OCI-LY7 (cell line): ENCODE measurements around the gene P4HA3. TPM values are rescaled to one million over a fixed set of nuclear protein-coding genes. Genes with fewer than 3 reads are reported as not detected.

ENCODE experiments used
- BruUV-seq: library from RNA; stranded (reverse); fragments of 400-500 nt; replicated peaks from 2 replicates; lab custom pipeline; 2021; lab: Mats Ljungman, UMichigan
- CTCF ChIA-PET: fragments of 300-600 bp; sonication (Branson Sonifier 250); formaldehyde crosslinking; loops from one replicate; lab custom pipeline; 2022; ENCODE audit warnings: antibody characterized with exemption; ENCODE audit not compliant: unreplicated experiment; lab: Charles Lee
- POLR2A ChIA-PET: fragments of 300-600 bp; sonication (Branson Sonifier 250); formaldehyde crosslinking; loops from one replicate; lab custom pipeline; 2022; ENCODE audit warnings: antibody characterized with exemption; lab: Charles Lee
- DNase-seq: peaks from one replicate; pipeline ENCODE4 v3.0.0-alpha.2; 2015; ENCODE audit warnings: low spot score
- H2AFZ ChIP-seq: fragments of 200-600 bp; sonication (generic), shearing (Covaris generic); 2 replicates; pipeline ENCODE4 v1.6.1; 2014; ENCODE audit warnings: mild to moderate bottlenecking, antibody characterized with exemption, low read length, moderate library complexity
- H3K27ac ChIP-seq: fragments of 200-600 bp; sonication (generic); 2 replicates; pipeline ENCODE4 v1.5.1; 2014; ENCODE audit warnings: mixed run types, low read depth, mild to moderate bottlenecking, moderate library complexity, low read length, inconsistent platforms; ENCODE audit not compliant: poor library complexity, severe bottlenecking
- H3K36me3 ChIP-seq: fragments of 200-600 bp; sonication (generic); 2 replicates; pipeline ENCODE4 v1.6.1; 2014; ENCODE audit warnings: mild to moderate bottlenecking, antibody characterized with exemption, low read length, moderate library complexity, mixed read lengths; ENCODE audit not compliant: insufficient read depth
- H3K4me1 ChIP-seq: fragments of 200-600 bp; sonication (generic); 2 replicates; pipeline ENCODE4 v1.5.1; 2014; ENCODE audit warnings: mild to moderate bottlenecking, low read length; ENCODE audit not compliant: insufficient read depth, poor library complexity, severe bottlenecking
- H3K4me2 ChIP-seq: fragments of 200-600 bp; sonication (generic); 2 replicates; pipeline ENCODE4 v1.6.1; 2014; ENCODE audit warnings: mild to moderate bottlenecking, low read length
- H3K4me3 ChIP-seq: fragments of 200-600 bp; sonication (generic); 2 replicates; pipeline ENCODE4 v1.5.1; 2014; ENCODE audit warnings: mild to moderate bottlenecking, low read depth, low read length; ENCODE audit not compliant: poor library complexity, severe bottlenecking
- H3K79me2 ChIP-seq: fragments of 200-600 bp; sonication (generic); 2 replicates; pipeline ENCODE4 v1.6.1; 2016; ENCODE audit warnings: low read depth, mild to moderate bottlenecking, low read length, moderate library complexity, mixed read lengths; ENCODE audit not compliant: insufficient read depth
- H3K9me2 ChIP-seq: fragments of 200-600 bp; sonication (generic); 2 replicates; pipeline ENCODE4 v1.6.1; 2016; ENCODE audit warnings: mild to moderate bottlenecking, low read length, mixed read lengths; ENCODE audit not compliant: insufficient read depth
- H3K9me3 ChIP-seq: fragments of 200-600 bp; sonication (generic); 2 replicates; pipeline ENCODE4 v1.6.1; 2014; ENCODE audit warnings: mild to moderate bottlenecking, mixed run types, low read length, mixed read lengths
- H4K20me1 ChIP-seq: fragments of 200-600 bp; sonication (generic); 2 replicates; pipeline ENCODE4 v1.6.1; 2014; ENCODE audit warnings: mild to moderate bottlenecking, antibody characterized with exemption, low read length, moderate library complexity, mixed read lengths; ENCODE audit not compliant: insufficient read depth
- EZH2phosphoT487 ChIP-seq: fragments of 200-600 bp; sonication (generic); IDR thresholded peaks from 2 replicates; pipeline ENCODE4 v1.6.1; 2018; ENCODE audit warnings: low read depth, borderline replicate concordance, mild to moderate bottlenecking, mixed run types, antibody characterized with exemption, low read length, moderate library complexity, mixed read lengths
- intact Hi-C: fragments of 100-400 bp; cut with micrococcal nuclease; formaldehyde crosslinking; loops from one replicate; pipeline ENCODE4 v1.10.0; 2022; ENCODE audit not compliant: unreplicated experiment
- total RNA-seq, 2 experiments: library from RNA; depleted of rRNA in 1 of 2; stranded (reverse); fragments of >200 nt in 1 of 2; shearing (Covaris generic) in 1 of 2; gene quantifications; 2 replicates each; pipeline ENCODE4 v1.2.3, GENCODE V29; 2014 to 2022
- TF ChIP-seq, protein P1 (sequence below): fragments of 200-600 bp; sonication (generic); conservative IDR thresholded peaks from 2 replicates; pipeline ENCODE4 v1.5.1; 2014; ENCODE audit warnings: mild to moderate bottlenecking, antibody characterized with exemption, low read length, moderate library complexity, mixed read lengths

The P4HA3 gene
- total RNA-seq, 2 experiments from 2014 or later: not detected

DNA sequence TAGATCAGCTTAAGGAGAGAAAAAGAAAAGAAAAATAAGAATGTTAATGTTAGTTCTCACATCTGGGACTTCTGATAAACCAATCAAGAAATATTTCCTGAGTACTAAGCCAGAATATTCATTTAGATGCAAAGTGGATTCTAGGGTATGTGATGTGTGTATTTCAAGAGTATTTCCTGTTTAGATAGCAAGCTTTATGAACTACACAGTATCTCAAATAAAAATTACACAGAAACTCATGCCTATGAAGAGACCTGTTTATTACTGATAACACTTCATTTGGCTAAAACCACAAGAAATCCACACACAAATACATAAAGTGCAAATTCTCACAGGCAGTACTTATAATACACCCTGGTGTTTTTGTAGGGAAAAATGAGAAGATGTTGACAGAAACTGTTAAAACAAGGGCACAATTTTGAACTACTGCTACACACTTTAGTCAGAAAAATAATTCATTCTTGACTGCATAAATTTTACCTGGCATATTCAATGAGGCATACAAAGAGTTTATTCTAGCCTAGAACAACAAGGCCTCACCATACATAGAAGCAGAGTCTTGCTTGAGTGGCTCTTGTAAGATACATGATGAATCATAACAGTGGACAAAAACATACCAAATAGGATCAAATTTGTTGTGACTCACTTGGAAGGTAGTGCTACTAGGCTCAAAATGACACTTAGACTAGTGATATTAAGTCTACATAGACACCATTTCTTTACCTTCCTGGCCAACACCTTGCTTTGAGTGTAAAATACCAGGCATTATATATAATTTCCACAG, 18.8 kb upstream of the P4HA3 start:
- no peaks in the 10 kb centered on the region for H3K79me2 ChIP-seq
- H3K4me1 ChIP-seq: no peaks in the 10 kb centered on the region
- ChIA-PET CTCF (no interaction called here), POLR2A (interaction anchor here (0.5 kb wide), 1 partner anchor 98 kb away, joined by 3 read pairs; no protein-coding TSS in a partner anchor)
- no peaks in the 10 kb centered on the region for H4K20me1 ChIP-seq
- TF ChIP-seq, protein P1, sequence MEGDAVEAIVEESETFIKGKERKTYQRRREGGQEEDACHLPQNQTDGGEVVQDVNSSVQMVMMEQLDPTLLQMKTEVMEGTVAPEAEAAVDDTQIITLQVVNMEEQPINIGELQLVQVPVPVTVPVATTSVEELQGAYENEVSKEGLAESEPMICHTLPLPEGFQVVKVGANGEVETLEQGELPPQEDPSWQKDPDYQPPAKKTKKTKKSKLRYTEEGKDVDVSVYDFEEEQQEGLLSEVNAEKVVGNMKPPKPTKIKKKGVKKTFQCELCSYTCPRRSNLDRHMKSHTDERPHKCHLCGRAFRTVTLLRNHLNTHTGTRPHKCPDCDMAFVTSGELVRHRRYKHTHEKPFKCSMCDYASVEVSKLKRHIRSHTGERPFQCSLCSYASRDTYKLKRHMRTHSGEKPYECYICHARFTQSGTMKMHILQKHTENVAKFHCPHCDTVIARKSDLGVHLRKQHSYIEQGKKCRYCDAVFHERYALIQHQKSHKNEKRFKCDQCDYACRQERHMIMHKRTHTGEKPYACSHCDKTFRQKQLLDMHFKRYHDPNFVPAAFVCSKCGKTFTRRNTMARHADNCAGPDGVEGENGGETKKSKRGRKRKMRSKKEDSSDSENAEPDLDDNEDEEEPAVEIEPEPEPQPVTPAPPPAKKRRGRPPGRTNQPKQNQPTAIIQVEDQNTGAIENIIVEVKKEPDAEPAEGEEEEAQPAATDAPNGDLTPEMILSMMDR: no peak
- no peak for TF ChIP-seq EZH2phosphoT487
- H3K36me3 ChIP-seq: no peaks in the 10 kb centered on the region
- no TSS peak for BruUV-seq
- intact Hi-C loops: no loop called here
- no peak for DNase-seq
- no peaks in the 10 kb centered on the region for H3K9me3 ChIP-seq
- no peak overlapping the region for H3K4me3 ChIP-seq
- H3K27ac ChIP-seq: no peak overlapping the region
- H3K4me2 ChIP-seq: no peak overlapping the region
- no peaks in the 10 kb centered on the region for H3K9me2 ChIP-seq
- H2AFZ ChIP-seq: no peak overlapping the region

DNA sequence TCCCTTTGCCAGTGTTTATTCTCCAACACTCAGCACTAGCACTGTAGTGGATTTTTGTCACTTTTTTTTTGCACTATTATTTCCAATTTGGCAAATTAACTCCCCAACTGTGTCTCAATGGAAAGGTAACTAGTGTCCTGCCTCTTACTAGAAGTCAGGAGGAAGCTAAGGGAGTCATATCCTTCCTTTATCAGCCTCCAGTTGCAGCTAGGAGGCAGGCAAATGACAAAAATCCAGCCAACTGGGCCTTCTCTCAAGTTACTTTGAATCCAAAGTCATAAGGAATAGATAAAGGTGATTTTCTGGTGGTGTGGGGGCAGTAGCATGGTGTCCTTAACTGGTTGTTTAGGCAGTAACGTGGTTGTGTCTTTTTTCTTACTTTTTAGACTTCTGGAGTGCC, 15.6 kb upstream of the P4HA3 start:
- no peak for DNase-seq
- ChIA-PET CTCF (no interaction called here), POLR2A (no interaction called here)
- BruUV-seq: no TSS peak
- Histone ChIP-seq H3K4me1 (no peaks in the 10 kb centered on the region), H4K20me1 (no peaks in the 10 kb centered on the region), H3K9me3 (no peaks in the 10 kb centered on the region), H3K36me3 (no peaks in the 10 kb centered on the region), H3K4me2 (no peak overlapping the region), H3K4me3 (no peak overlapping the region), H3K27ac (no peak overlapping the region), H3K79me2 (no peaks in the 10 kb centered on the region), H3K9me2 (no peaks in the 10 kb centered on the region), H2AFZ (no peak overlapping the region)
- TF ChIP-seq, protein P1: no peak
- TF ChIP-seq EZH2phosphoT487: no peak
- intact Hi-C loops: no loop called here

GRCh38 chr11:74326665-74327064, 15.2 kb upstream of the P4HA3 start:
- Histone ChIP-seq H3K79me2 (no peaks in the 10 kb centered on the region), H3K9me3 (no peaks in the 10 kb centered on the region), H3K36me3 (no peaks in the 10 kb centered on the region), H3K4me2 (no peak overlapping the region), H3K4me3 (no peak overlapping the region), H3K9me2 (no peaks in the 10 kb centered on the region), H3K27ac (no peak overlapping the region), H4K20me1 (no peaks in the 10 kb centered on the region), H2AFZ (no peak overlapping the region), H3K4me1 (no peaks in the 10 kb centered on the region)
- POLR2A ChIA-PET: no interaction called here
- TF ChIP-seq, protein P1: no peak
- TF ChIP-seq EZH2phosphoT487: no peak
- DNase-seq: no peak
- no TSS peak for BruUV-seq
- CTCF ChIA-PET: no interaction called here
- intact Hi-C loops: no loop called here
